Measurements from ENCODE around the gene PGGHG. TPM values are rescaled to one million over a fixed set of nuclear protein-coding genes. Genes with fewer than 3 reads are reported as not detected.

PGGHG gene
- total and polyA plus RNA-seq, 2 of the 13 experiments (the other 11 are each of a cell fraction or from before 2014, with no cell fraction given) = 5.9 to 14.8 TPM

GRCh38 chr11:251550-251949 is 37.4 kb upstream of the PGGHG start (continued):
- TF ChIP-seq NR2F1 (CRISPR knock-in tag; IDR thresholded peaks at IDR 0.05) (no peak), KDM2A (CRISPR knock-in tag; IDR thresholded peaks at IDR 0.05; ENCODE audit: borderline replicate concordance, low read depth) (no peak), ZNF501 (CRISPR knock-in tag; IDR thresholded peaks at IDR 0.05) (no peak), ZBTB44 (CRISPR knock-in tag; IDR thresholded peaks at IDR 0.05) (no peak), ZSCAN20 (CRISPR knock-in tag; IDR thresholded peaks at IDR 0.05; ENCODE audit: borderline replicate concordance) (no peak), AKAP8 (CRISPR knock-in tag; IDR thresholded peaks at IDR 0.05) (no peak), ZNF282 (IDR thresholded peaks at IDR 0.05; ENCODE audit: partially characterized antibody) (no peak), SNAI1 (CRISPR knock-in tag; IDR thresholded peaks at IDR 0.05; ENCODE audit: borderline replicate concordance) (no peak), ZNF225 (CRISPR knock-in tag; IDR thresholded peaks at IDR 0.05) (no peak)

- no peak overlapping the region for H3K9ac ChIP-seq (ENCODE audit: insufficient read depth, low read depth, low read length)
- POLR2A ChIA-PET = no interaction called here
- TF ChIP-seq TBP (CRISPR knock-in tag; IDR thresholded peaks at IDR 0.05) (no peak), ZKSCAN1 (IDR thresholded peaks at IDR 0.05; ENCODE audit: low read length) (no peak), CBFB (CRISPR knock-in tag; IDR thresholded peaks at IDR 0.05) (no peak), HNF1A (IDR thresholded peaks at IDR 0.05; ENCODE audit: low read depth) (no peak), HNF1A (CRISPR knock-in tag; IDR thresholded peaks at IDR 0.05; ENCODE audit: borderline replicate concordance) (no peak), MIER2 (CRISPR knock-in tag; IDR thresholded peaks at IDR 0.05) (no peak), IRF9 (CRISPR knock-in tag; IDR thresholded peaks at IDR 0.05; ENCODE audit: borderline replicate concordance) (no peak), FOXO4 (CRISPR knock-in tag; conservative IDR thresholded peaks at IDR 0.05) (no peak)
These were observed 36.3 kb upstream of the PGGHG start for GRCh38 chr11:252666-253065.

More at GRCh38 chr11:252666-253065, 36.3 kb upstream of the PGGHG start:
- no peak overlapping the region for H3K4me2 ChIP-seq (ENCODE audit: low read depth, low read length)
- H4K20me1 ChIP-seq (ENCODE audit: insufficient read depth, low read length) = no peaks in the 10 kb centered on the region
- FAIRE-seq (no peak), ATAC-seq (no peak), DNase-seq (ENCODE audit: low spot score) (no peak)
- CTCF ChIA-PET (ENCODE audit: low intra/inter-chr PET ratio, low total read pairs) = no interaction called here
- WGBS (ENCODE audit: low lambda C conversion rate) = 98% methylated on average over 8 of the region's 8 CpGs
- intact Hi-C loops (cut with micrococcal nuclease; ENCODE audit: unreplicated experiment) (no loop called here), in situ Hi-C loops (cut with HindIII; ENCODE audit: extremely low pct_ligation_motif_present, low pct_unique_long_range_greater_than_20kb) (no loop called here)
- H3K36me3 ChIP-seq (replicated peaks in 1 of 2; ENCODE audit: control insufficient read depth in 1 of 2, insufficient read depth in 2 of 2, low read length in 2 of 2) = peaks cover 28 to 45% of the 10 kb centered on the region in 2 experiments; a peak in 4 of 5 replicates
- no peak overlapping the region for H2AFZ ChIP-seq (ENCODE audit: low read length)
- no peak overlapping the region for H3K27ac ChIP-seq (ENCODE audit: extremely low read length, insufficient read depth, low read length)
- no peak overlapping the region for H3K4me3 ChIP-seq (replicated peaks in 1 of 3; ENCODE audit: insufficient read depth in 1 of 3, low read depth in 2 of 3, low read length in 3 of 3)
- BruUV-seq (replicated peaks) = no TSS peak
- H3K4me1 ChIP-seq (ENCODE audit: insufficient read depth, low read length) = peaks cover 8% of the 10 kb centered on the region; the same call in 1 of the 2 replicates
- H3K9me3 ChIP-seq (ENCODE audit: low read length) = no peaks in the 10 kb centered on the region
- no peaks in the 10 kb centered on the region for H3K27me3 ChIP-seq (ENCODE audit: control insufficient read depth in 1 of 2, insufficient read depth in 2 of 2, low read length in 2 of 2)
- H3K79me2 ChIP-seq (ENCODE audit: insufficient read depth, low read length) = no peaks in the 10 kb centered on the region
